ENCODE measurements around the gene PROC.
"Not testable (repeated sequence)": the region's sequence is repeated elsewhere in the genome, so short reads cannot be mapped to it uniquely, and the experiment has no call there.

The PROC gene

DNA sequence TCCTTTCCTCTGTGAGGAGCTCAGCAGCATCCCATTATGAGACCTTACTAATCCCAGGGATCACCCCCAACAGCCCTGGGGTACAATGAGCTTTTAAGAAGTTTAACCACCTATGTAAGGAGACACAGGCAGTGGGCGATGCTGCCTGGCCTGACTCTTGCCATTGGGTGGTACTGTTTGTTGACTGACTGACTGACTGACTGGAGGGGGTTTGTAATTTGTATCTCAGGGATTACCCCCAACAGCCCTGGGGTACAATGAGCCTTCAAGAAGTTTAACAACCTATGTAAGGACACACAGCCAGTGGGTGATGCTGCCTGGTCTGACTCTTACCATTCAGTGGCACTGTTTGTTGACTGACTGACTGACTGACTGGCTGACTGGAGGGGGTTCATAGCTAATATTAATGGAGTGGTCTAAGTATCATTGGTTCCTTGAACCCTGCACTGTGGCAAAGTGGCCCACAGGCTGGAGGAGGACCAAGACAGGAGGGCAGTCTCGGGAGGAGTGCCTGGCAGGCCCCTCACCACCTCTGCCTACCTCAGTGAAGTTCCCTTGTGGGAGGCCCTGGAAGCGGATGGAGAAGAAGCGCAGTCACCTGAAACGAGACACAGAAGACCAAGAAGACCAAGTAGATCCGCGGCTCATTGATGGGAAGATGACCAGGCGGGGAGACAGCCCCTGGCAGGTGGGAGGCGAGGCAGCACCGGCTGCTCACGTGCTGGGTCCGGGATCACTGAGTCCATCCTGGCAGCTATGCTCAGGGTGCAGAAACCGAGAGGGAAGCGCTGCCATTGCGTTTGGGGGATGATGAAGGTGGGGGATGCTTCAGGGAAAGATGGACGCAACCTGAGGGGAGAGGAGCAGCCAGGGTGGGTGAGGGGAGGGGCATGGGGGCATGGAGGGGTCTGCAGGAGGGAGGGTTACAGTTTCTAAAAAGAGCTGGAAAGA lies 7.6 kb downstream of the PROC start:
- in situ Hi-C loops (cut with HindIII; ENCODE audit: low sequenced_read_pairs) = no loop called here

DNA sequence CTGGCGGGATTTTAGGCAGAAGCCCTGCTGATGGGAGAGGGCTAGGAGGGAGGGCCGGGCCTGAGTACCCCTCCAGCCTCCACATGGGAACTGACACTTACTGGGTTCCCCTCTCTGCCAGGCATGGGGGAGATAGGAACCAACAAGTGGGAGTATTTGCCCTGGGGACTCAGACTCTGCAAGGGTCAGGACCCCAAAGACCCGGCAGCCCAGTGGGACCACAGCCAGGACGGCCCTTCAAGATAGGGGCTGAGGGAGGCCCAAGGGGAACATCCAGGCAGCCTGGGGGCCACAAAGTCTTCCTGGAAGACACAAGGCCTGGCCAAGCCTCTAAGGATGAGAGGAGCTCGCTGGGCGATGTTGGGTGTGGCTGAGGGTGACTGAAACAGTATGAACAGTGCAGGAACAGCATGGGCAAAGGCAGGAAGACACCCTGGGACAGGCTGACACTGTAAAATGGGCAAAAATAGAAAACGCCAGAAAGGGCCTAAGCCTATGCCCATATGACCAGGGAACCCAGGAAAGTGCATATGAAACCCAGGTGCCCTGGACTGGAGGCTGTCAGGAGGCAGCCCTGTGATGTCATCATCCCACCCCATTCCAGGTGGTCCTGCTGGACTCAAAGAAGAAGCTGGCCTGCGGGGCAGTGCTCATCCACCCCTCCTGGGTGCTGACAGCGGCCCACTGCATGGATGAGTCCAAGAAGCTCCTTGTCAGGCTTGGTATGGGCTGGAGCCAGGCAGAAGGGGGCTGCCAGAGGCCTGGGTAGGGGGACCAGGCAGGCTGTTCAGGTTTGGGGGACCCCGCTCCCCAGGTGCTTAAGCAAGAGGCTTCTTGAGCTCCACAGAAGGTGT lies 8.5 kb downstream of the PROC start:
- in situ Hi-C loops (cut with HindIII; ENCODE audit: low sequenced_read_pairs) = no loop called here

DNA sequence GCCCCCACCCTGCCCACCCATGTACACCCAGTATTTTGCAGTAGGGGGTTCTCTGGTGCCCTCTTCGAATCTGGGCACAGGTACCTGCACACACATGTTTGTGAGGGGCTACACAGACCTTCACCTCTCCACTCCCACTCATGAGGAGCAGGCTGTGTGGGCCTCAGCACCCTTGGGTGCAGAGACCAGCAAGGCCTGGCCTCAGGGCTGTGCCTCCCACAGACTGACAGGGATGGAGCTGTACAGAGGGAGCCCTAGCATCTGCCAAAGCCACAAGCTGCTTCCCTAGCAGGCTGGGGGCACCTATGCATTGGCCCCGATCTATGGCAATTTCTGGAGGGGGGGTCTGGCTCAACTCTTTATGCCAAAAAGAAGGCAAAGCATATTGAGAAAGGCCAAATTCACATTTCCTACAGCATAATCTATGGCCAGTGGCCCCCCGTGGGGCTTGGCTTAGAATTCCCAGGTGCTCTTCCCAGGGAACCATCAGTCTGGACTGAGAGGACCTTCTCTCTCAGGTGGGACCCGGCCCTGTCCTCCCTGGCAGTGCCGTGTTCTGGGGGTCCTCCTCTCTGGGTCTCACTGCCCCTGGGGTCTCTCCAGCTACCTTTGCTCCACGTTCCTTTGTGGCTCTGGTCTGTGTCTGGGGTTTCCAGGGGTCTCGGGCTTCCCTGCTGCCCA lies 9.3 kb downstream of the PROC start:
- in situ Hi-C loops (cut with HindIII; ENCODE audit: low sequenced_read_pairs) = no loop called here

DNA sequence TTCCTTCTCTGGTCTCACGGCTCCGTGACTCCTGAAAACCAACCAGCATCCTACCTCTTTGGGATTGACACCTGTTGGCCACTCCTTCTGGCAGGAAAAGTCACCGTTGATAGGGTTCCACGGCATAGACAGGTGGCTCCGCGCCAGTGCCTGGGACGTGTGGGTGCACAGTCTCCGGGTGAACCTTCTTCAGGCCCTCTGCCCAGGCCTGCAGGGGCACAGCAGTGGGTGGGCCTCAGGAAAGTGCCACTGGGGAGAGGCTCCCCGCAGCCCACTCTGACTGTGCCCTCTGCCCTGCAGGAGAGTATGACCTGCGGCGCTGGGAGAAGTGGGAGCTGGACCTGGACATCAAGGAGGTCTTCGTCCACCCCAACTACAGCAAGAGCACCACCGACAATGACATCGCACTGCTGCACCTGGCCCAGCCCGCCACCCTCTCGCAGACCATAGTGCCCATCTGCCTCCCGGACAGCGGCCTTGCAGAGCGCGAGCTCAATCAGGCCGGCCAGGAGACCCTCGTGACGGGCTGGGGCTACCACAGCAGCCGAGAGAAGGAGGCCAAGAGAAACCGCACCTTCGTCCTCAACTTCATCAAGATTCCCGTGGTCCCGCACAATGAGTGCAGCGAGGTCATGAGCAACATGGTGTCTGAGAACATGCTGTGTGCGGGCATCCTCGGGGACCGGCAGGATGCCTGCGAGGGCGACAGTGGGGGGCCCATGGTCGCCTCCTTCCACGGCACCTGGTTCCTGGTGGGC lies 10.0 kb downstream of the PROC start:
- in situ Hi-C loops (cut with HindIII; ENCODE audit: low sequenced_read_pairs) = no loop called here

DNA sequence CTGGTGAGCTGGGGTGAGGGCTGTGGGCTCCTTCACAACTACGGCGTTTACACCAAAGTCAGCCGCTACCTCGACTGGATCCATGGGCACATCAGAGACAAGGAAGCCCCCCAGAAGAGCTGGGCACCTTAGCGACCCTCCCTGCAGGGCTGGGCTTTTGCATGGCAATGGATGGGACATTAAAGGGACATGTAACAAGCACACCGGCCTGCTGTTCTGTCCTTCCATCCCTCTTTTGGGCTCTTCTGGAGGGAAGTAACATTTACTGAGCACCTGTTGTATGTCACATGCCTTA lies 10.5 kb downstream of the PROC start:
- in situ Hi-C loops (cut with HindIII; ENCODE audit: low sequenced_read_pairs) = no loop called here

DNA sequence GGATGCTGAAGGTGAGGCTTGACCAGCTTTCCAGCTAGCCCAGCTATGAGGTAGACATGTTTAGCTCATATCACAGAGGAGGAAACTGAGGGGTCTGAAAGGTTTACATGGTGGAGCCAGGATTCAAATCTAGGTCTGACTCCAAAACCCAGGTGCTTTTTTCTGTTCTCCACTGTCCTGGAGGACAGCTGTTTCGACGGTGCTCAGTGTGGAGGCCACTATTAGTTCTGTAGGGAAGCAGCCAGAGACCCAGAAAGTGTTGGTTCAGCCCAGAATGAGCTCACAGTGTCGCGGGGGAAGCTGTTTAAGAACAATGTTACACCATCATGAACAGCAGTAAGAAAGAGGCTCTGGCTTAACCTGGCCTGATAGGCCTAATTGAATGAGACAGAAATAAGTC lies 11.1 kb downstream of the PROC start:
- in situ Hi-C loops (cut with HindIII; ENCODE audit: low sequenced_read_pairs) = no loop called here

DNA sequence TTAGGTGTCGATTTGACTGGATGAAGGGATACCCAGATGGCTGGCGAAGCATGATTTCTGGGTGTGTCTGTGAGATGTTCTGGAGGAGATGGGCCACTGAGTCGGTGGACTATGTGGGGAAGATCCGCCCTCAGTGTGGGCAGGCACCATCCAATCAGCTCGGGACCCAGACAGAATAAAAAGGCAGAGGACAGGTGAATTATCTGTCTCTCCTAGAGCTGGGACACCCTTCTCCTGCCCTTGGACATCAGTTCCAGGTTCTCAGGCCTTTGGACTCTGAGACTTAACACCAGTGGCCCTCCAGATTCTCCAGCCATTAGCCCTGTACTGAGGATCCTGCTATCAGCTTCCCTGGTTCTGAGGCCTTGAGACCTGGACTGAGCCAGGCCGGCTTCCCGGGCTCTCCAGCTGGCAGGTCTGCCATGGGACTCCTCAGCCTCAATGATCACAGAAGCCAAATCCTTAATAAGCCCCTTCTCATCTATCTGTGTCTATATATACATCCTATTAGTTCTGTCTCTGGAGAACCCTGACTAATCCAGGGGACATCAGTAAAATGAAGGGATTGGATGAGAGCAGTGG lies 11.7 kb downstream of the PROC start:
- in situ Hi-C loops (cut with HindIII; ENCODE audit: low sequenced_read_pairs) = no loop called here

DNA sequence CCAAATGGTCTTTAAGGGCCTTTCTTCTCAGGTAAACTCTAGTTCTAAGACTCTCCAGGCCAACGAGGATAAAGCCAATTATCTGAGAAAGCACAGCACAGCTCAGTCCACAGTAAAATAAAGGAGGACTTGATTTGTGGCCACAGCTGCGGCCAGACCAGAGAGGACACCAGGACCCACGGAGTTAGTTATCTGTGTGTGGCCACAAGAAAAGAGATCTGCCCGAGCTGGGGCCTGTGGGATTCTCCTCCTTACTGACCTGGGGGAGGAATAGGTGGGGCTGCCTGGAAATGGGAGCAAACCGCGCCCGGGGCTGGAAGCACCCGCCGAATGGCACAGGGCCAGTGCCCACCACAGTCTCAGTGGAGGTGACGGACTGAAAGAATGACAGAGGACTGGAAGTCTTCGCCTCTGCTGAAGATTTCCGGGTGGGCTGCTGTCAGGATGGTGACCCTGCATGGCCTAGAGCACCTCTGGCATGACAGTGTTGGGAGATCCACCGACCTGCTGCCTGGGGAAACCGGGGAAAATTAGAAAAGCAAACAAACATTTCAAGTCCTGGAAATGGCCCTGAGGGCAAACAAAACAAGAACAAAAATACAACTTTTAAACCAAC lies 13.3 kb downstream of the PROC start:
- in situ Hi-C loops (cut with HindIII; ENCODE audit: low sequenced_read_pairs) = no loop called here

DNA sequence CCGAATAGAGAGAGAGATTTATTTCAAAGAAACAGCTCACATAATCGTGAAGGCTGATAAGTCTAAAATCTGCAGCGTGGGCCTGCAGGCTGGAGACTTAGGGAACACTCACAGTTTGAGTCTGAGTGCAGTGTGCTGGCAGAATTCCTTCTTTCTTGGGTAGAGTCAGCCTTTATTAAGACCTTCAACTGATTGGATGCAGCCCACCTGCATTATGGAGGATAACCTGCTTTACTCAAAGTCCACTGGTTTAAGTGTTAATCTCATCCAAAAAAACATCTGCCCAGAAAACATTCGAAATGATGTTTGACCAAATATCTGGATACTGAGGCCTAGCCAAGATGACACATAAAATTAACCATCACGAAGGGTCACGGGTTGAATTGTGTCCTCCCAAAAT lies 16.3 kb downstream of the PROC start:
- in situ Hi-C loops (cut with HindIII; ENCODE audit: low sequenced_read_pairs) = no loop called here

DNA sequence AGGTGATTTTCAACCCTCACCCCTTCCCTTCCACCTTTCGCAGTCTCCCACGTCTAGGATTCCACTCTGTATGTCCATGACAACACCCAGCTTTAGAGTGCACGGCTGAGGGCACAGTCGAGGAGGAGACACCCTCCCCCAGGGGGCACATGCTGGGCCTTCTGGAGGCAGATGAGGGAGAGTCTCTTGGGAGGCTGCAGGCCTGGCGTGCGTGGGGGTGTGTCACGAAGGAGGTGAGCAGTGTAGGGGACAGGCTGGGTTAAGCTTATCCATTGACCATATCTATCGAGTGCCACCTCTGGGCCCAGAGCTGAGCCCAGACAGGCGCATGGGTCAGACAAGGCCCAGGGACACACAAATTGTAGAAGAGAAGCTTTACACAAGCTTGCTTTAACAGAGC lies 18.8 kb downstream of the PROC start:
- in situ Hi-C loops (cut with HindIII; ENCODE audit: low sequenced_read_pairs) = no loop called here

DNA sequence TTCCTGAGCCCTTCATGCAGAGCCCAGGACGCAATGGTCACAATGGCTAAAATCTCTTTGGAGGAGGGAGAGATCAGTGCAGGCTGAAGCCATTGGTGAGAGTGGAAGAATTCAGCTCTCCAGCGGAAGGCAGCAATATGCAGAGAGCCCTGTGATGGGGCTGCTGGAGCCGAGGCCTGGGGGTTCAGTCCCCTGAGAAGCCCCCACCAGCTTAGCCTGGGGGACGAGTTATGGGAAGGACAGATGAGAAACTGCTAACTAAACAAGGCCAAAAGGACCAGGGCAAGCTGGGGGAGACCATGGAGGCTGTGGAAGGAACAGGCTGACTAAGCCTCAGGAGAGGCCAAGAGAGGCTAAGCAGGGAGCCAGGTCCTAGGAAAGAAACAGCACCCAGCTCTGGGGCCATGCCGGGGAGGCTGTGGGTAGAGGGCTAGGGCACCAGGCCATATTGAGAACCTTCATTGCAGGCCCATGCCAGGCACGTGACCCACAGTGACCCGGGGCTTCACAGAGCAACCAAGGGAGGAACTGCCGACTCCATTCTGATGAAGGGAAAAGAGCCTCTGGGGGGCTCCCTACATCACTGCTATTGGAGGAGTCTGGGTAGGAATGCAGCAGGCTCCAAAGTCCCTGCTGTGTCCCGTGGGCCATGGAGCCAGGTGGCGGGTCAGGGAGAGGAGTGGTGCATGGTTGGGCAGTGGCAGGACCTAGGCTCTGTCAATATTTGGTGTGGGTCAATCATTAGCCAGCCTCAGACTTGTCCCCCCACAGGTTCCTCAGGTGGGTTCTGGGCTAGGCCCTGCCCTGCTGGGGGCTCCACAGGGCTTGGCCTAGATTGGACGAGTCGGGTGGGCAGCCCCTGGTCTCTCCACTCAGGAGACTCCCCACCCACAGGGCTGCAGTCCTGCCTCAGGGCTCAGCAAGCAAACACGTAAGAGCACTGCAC lies 19.8 kb downstream of the PROC start:
- in situ Hi-C loops (cut with HindIII; ENCODE audit: low sequenced_read_pairs) = no loop called here

DNA sequence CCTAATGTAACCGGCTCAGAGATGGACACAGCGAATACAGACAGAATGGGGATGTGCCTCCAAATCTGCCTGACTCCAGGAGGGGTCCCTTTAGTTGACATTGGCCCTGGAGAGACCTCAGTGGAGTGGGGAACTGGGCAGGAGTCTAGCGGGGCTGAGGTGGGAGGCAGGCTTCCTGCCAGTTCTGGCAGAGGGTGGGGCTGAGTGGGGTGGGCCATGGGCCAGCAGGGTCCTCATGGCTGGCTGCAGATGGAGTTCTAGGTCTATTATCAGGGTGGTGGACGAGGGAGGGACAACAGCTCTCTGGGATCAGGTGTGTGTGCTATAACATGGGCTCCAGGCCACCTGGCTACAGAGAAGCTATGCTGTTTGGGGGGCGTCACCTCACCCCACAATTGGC lies 21.1 kb downstream of the PROC start:
- in situ Hi-C loops (cut with HindIII; ENCODE audit: low sequenced_read_pairs) = no loop called here

DNA sequence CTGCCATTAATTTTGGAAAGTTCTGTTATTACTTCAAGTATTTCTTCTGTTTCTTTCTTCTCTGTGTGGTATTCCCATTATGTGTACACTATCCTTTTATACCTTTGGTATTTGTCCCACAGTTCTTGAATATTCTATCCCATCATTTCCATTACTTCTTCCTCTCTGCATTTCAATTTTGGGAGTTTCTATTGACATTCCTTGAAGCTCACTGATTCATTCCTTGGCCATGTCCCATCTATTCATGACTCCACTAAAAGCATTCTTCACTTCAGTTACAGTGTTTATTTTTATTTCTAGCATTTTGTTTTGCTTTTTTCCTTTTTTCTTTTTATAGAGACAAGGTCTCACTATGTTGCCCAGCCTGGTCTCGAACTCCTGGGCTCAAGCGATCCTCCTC lies 30.3 kb downstream of the PROC start:
- in situ Hi-C loops (cut with HindIII; ENCODE audit: low sequenced_read_pairs) = no loop called here

DNA sequence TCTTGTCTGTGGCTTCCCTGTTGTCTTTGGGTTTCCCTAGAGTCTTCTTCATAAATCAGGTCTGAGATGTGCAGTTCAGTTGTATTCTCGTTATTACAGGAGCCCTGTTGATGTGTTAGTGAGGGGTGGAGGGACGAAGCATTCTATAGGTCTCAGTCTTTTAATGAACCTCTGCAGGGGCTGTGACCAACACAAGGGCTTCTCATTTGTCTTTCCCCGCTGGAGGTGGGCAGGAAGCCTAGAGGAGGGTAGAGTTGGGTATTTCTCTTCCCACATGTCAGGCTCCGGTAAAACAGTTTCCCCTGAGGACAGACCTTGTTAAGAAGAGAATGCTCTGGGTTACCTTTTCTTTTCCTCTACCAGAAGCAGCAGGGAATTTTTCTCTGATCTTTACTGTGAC lies 31.2 kb downstream of the PROC start:
- in situ Hi-C loops (cut with HindIII; ENCODE audit: low sequenced_read_pairs) = no loop called here

DNA sequence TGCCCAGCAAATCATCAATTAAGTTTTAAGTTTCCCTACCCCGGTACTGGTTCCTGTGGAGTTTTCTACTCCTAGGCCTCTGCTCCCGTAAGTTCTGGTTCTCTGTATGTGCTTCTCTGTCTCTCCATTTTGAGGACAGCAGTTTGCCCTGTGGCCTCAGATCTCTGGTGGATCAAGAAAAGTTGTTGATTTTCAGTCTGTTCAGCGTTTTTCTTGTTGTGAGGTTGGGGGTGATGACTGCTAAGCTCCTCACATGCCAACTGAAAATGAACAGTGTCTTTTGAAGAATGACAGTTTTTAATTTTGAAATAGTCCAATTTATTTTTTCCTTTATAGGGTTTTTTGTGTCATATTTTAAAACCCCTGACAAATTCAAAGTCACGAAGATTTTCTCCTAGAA lies 31.7 kb downstream of the PROC start:
- in situ Hi-C loops (cut with HindIII; ENCODE audit: low sequenced_read_pairs) = no loop called here

DNA sequence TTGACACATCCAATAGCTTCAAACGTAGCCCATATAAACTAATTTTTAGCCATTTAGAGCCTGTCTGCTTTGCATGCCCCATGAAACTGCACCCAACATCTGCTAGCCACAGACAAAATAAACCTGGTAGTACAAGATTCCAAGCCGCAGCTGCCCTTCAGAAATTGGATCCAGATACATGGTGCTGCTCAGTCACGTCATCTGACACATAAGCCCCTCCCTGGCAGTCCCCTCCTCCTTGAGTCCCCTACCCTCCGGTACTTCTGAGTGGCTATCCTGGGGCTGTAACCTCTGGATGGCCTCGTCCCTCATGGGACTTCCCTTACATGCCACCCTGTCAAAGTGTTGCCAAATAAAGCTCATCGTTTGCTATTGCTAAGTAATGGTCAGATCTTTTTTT lies 33.8 kb downstream of the PROC start:
- in situ Hi-C loops (cut with HindIII; ENCODE audit: low sequenced_read_pairs) = no loop called here

DNA sequence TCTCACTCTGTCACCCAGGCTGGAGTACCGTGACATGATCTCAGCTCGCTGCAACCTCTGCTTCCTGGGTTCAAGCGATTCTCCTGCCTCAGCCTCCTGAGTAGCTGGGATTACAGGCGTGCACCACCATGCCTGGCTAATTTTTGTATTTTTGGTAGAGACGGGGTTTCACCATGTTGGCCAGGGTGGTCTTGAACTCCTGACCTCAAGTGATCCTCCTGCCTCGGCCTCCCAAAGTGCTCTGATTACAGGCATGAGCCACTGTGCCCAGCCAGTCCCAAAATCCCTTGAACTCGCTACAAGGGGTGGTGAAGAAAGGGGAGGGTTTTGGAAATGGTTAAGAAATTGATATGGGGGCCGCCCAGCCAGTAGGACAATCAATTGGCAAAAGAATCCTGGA lies 34.2 kb downstream of the PROC start:
- in situ Hi-C loops (cut with HindIII; ENCODE audit: low sequenced_read_pairs) = not testable (repeated sequence)

DNA sequence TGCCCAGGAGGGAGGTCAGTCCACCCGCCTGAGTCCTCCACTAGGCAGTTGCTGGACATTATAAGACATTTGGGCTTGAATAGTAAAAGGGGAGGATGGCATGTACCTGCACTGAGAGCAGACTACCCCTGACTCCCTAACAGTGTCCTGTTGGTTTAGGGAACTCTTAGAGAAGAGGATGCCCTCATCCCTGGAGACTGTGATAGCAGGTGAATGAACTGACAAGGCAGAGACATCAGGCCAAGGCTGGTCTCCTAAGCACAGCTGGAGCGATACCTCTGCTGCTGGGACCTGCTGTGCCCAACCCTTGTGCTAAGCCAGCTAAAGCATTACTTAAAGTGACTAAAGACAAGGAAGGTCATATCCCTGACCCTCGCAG lies 34.8 kb downstream of the PROC start:
- in situ Hi-C loops (cut with HindIII; ENCODE audit: low sequenced_read_pairs) = no loop called here

Data from DLD1 (cell line).